Breast epithelium (tissue), 4 donors: Measurements from ENCODE around the gene CCDC12. TPM values are rescaled to one million over a fixed set of nuclear protein-coding genes. Genes with fewer than 3 reads are reported as not detected.
A peak's percentile ranks its signal among the peaks of the same experiment; 100 is the strongest.

Experiments used
- DNase-seq, 2 donors: peaks; one replicate each; pipeline ENCODE4 v3.0.0-alpha.2; 2019; ENCODE audit warnings: low spot score in 2 of 2
- H3K27ac ChIP-seq, 2 donors: fragments of 200-600 bp; sonication (generic) in 1 of 2; one replicate each; pipeline ENCODE4 v1.5.1; 2016 to 2019; ENCODE audit warnings: mild to moderate bottlenecking in 1 of 2
- H3K27me3 ChIP-seq, 2 donors: fragments of 200-600 bp; sonication (generic) in 1 of 2; one replicate each; pipeline versions ENCODE4 v1.5.1 to v1.6.0; 2017 to 2019; ENCODE audit warnings: control low read depth in 1 of 2, mild to moderate bottlenecking in 1 of 2
- H3K36me3 ChIP-seq: fragments of 200-600 bp; one replicate; pipeline ENCODE4 v1.5.1; 2019
- H3K4me1 ChIP-seq, 2 donors: fragments of 200-600 bp; sonication (generic); one replicate each; pipeline ENCODE4 v1.5.1; 2016 to 2019; ENCODE audit warnings: control low read depth in 1 of 2
- H3K4me3 ChIP-seq, 3 donors: fragments of 200-600 bp; sonication (generic); 1 replicate in 2 of 3; 2 replicates in 1 of 3; pipeline ENCODE4 v1.5.1; 2016 to 2019; ENCODE audit warnings: mild to moderate bottlenecking in 3 of 3, moderate library complexity in 2 of 3
- H3K9me3 ChIP-seq, 2 donors: fragments of 200-600 bp; sonication (generic) in 1 of 2; one replicate each; pipeline ENCODE4 v1.5.1; 2016 to 2019; ENCODE audit warnings: control low read depth in 1 of 2
- CTCF ChIP-seq, 3 donors: fragments of 450-650 bp; IDR thresholded peaks; one replicate each; pipeline ENCODE4 v1.5.1; 2016 to 2017; ENCODE audit warnings: antibody characterized with exemption in 3 of 3, mild to moderate bottlenecking in 3 of 3, moderate library complexity in 3 of 3
- POLR2A ChIP-seq: fragments of 450-650 bp; IDR thresholded peaks from one replicate; pipeline ENCODE4 v1.6.1; 2016; ENCODE audit warnings: antibody characterized with exemption, mild to moderate bottlenecking, moderate library complexity
- POLR2AphosphoS5 ChIP-seq, 3 donors: sonication (generic); formaldehyde crosslinking; IDR thresholded peaks; one replicate each; pipeline ENCODE4 v1.6.1; 2017; ENCODE audit warnings: antibody characterized with exemption in 3 of 3
- intact Hi-C: fragments of 100-400 bp; cut with DNase I; formaldehyde crosslinking; loops from one replicate; pipeline ENCODE4 v1.15.1; 2023; ENCODE audit warnings: low total_unique reads
- total RNA-seq, 3 donors: library from RNA; depleted of rRNA; stranded (reverse); fragments of >200 nt; gene quantifications; one replicate each; pipeline ENCODE4 v1.1.0, GENCODE V29; 2016

Gene CCDC12
- total RNA-seq, 3 donors from 2014 or later: 27.0 to 50.2 (median 43.9) TPM

- Histone ChIP-seq H3K36me3 (no peaks in the 10 kb centered on the region), H3K4me1 (peaks cover 15 to 31% of the 10 kb centered on the region in 2 donors), H3K9me3 (no peaks in the 10 kb centered on the region), H3K27ac (peak overlapping the region; percentile 80 to 86), H3K4me3 (peak overlapping the region in 1 of 3 donors; percentile 4), H3K27me3 (no peaks in the 10 kb centered on the region)
- intact Hi-C loops: no loop called here
- DNase-seq: peak in 1 of 2 donors; percentile 56
- TF ChIP-seq CTCF (IDR thresholded peaks at IDR 0.05) (no peak), POLR2AphosphoS5 (IDR thresholded peaks at IDR 0.05) (peak in 1 of 3 donors; percentile 13)
Measured at GRCh38 chr3:46960081-46960701, 16.4 kb downstream of the CCDC12 start.

DNA sequence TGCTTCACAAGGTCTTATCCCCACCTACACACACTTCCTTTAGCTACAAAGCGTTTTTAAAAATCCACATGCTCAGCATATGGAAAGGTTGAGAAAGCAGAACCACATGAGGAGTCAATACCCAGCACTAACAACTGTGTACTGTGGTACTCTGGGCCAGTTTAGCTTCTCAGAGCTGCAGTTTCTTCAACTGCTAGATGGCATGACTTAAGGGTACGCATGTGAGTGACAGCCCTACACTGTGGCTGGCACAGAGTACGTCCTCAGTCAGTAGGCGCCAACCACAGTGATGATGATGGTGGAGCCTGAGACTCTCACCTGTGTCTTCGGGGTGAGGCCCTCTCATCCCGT is 17.4 kb downstream of the CCDC12 start:
- no peak for DNase-seq
- TF ChIP-seq POLR2A: no peak
- TF ChIP-seq CTCF (IDR thresholded peaks at IDR 0.05): no peak
- TF ChIP-seq POLR2AphosphoS5 (IDR thresholded peaks at IDR 0.05): no peak
- Histone ChIP-seq H3K4me3 (no peak overlapping the region), H3K36me3 (no peaks in the 10 kb centered on the region), H3K9me3 (no peaks in the 10 kb centered on the region), H3K4me1 (peaks cover 15 to 41% of the 10 kb centered on the region in 2 donors), H3K27ac (peak overlapping the region; percentile 80 to 86), H3K27me3 (no peaks in the 10 kb centered on the region)
- intact Hi-C loops: no loop called here

DNA sequence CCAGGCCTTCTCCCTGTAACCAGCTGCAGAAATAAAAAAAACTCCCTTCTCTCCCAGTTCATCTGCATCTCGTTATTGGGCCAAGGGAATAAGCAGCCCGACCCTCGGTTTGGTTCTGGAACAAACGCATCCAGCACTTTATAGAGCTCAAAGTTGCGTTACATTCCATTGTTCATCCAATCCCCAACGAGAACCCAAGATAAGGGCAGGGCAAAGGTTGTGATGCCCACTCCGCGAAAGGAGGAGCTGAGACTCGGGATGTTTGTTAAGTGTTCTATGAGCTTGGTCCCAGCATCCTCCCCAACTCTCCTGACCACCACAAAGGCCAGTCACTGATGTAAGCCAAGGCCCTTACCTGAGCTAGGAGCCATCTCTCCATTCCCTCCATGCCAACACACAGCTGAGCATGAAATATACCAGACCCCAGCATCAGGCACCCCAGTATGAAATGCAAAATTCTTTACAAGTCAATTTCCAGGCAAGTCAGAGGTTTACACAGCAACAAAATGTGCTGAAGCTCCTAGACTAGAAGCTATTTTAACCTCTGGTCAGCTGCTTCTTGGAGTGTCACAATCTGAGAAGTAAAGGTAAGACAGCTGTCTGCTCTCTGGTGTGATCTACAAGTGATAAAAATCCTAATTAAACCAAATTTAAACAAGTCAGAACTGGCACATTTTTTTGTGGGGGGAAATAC is 17.9 kb downstream of the CCDC12 start:
- intact Hi-C loops: no loop called here

GRCh38 chr3:46957092-46957820 is 19.3 kb downstream of the CCDC12 start:
- Histone ChIP-seq H3K27me3 (no peaks in the 10 kb centered on the region), H3K36me3 (no peaks in the 10 kb centered on the region), H3K4me3 (no peak overlapping the region), H3K4me1 (peaks cover 15 to 42% of the 10 kb centered on the region in 2 donors), H3K27ac (peak overlapping the region; percentile 34 to 86), H3K9me3 (no peaks in the 10 kb centered on the region)
- intact Hi-C loops: no loop called here
- TF ChIP-seq POLR2A (no peak), CTCF (IDR thresholded peaks at IDR 0.05) (no peak), POLR2AphosphoS5 (IDR thresholded peaks at IDR 0.05) (no peak)
- DNase-seq: no peak

More for the DNA sequence above, 17.9 kb downstream of the CCDC12 start:
- Histone ChIP-seq H3K36me3 (no peaks in the 10 kb centered on the region), H3K4me1 (peaks cover 15 to 42% of the 10 kb centered on the region in 2 donors), H3K9me3 (no peaks in the 10 kb centered on the region), H3K27ac (peak overlapping the region; percentile 80 to 86), H3K27me3 (no peaks in the 10 kb centered on the region), H3K4me3 (no peak overlapping the region)
- no peak for TF ChIP-seq POLR2A
- TF ChIP-seq POLR2AphosphoS5 (IDR thresholded peaks at IDR 0.05): no peak
- no peak for TF ChIP-seq CTCF (IDR thresholded peaks at IDR 0.05)
- DNase-seq: no peak

DNA sequence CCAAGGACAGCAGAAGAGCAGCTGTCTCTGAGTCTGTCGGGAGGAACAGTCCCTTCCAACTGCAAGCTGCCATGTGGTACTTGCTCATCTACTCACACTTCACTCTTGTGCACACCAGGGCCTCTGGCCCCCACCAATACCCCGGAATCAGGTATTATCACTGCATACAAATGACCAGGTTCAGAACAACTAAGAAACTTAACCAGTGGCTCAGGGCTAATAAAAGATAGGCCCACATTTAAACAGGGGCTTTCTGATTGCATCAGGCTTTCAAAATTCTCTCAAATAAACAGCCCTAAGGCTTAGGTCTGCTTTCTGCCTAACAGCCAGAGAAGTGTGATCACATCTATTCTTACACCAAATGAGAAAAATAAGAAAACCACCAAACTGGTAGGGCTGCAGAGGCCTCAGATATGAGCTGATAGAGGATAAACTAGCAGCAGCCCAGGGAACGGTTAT is 20.7 kb downstream of the CCDC12 start:
- intact Hi-C loops: no loop called here
- DNase-seq: no peak
- Histone ChIP-seq H3K9me3 (no peaks in the 10 kb centered on the region), H3K27me3 (no peaks in the 10 kb centered on the region), H3K4me3 (no peak overlapping the region), H3K36me3 (no peaks in the 10 kb centered on the region), H3K4me1 (peaks cover 15 to 40% of the 10 kb centered on the region in 2 donors), H3K27ac (peak overlapping the region; percentile 26 to 86)
- TF ChIP-seq POLR2A (no peak), POLR2AphosphoS5 (IDR thresholded peaks at IDR 0.05) (no peak), CTCF (IDR thresholded peaks at IDR 0.05) (no peak)
